HG02840 (cell line): ENCODE data around the gene BTBD10.

Experiments
- ATAC-seq: cut with Tn5 transposase; IDR thresholded peaks from one replicate; pipeline ENCODE4 v1.9.1; 2021; ENCODE audit warnings: mild to moderate bottlenecking, moderate library complexity, moderate number of reproducible peaks; ENCODE audit not compliant: unreplicated experiment, low FRiP score

BTBD10 gene

GRCh38 chr11:13343067-13343466, 120.0 kb downstream of the BTBD10 start:
- ATAC-seq: no peak

GRCh38 chr11:13341026-13341425, 122.0 kb downstream of the BTBD10 start:
- ATAC-seq: no peak

GRCh38 chr11:13339195-13340153, 123.5 kb downstream of the BTBD10 start:
- ATAC-seq: no peak

GRCh38 chr11:13338427-13339069, 124.5 kb downstream of the BTBD10 start:
- ATAC-seq: no peak

- ATAC-seq: no peak
Observed at GRCh38 chr11:13338019-13338426, 125.0 kb downstream of the BTBD10 start.
